NCI-H2171 (cell line): Measurements from ENCODE around the gene PPP5C.

Experiments used
- DNase-seq: peaks from one replicate; lab custom pipeline; 2025; lab: John Stamatoyannopoulos, UW

PPP5C gene

GRCh38 chr19:46337487-46337886 lies 9.4 kb upstream of the PPP5C start:
- no peak for DNase-seq

DNA sequence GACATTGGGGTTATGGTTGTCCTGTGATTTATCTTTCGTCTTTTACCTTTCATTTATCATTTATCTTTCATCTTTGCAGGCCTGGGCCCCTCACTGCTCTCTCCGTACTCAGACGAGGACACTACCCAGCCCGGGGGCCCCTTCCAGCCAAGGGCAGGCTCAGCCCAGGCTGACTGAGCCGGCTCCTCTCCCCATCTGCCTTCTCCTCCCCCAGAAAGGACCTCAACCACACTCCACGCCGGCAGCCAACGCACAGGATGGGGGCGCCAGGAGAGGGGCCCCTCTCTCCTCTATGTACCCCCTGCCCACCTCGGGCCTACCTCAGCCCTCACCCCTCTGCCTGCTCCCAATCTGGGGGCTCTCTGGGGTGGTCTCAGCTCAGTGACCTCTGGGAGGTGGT lies 7.4 kb upstream of the PPP5C start:
- DNase-seq, result no peak

- no peak for DNase-seq
These were observed 6.7 kb upstream of the PPP5C start for GRCh38 chr19:46340051-46340659.

DNA sequence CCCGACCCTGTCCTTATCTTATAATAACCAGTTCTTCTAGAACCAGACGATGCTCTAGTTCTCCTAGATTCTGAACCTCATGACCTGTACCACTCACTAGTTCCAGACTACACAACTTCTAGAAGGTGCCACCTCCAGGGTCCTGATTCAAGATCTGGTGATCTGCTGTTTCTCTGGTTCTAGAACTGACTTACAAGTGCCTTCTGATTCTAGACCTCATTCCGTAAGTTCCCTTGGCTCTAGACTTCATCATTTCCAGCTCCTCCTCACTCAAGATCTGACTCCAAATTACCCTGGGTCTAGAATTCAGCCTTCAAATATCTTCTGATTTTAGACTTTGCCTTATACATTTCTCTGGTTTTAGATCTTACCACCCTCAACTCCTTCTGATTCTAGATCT lies 5.0 kb upstream of the PPP5C start:
- no peak for DNase-seq

GRCh38 chr19:46344363-46344762 lies 2.5 kb upstream of the PPP5C start:
- DNase-seq, result no peak

- DNase-seq, result no peak
These were observed 1.7 kb upstream of the PPP5C start for GRCh38 chr19:46345157-46345556.

GRCh38 chr19:46347572-46347883 lies 641 bp downstream of the PPP5C start:
- DNase-seq, result no peak

DNA sequence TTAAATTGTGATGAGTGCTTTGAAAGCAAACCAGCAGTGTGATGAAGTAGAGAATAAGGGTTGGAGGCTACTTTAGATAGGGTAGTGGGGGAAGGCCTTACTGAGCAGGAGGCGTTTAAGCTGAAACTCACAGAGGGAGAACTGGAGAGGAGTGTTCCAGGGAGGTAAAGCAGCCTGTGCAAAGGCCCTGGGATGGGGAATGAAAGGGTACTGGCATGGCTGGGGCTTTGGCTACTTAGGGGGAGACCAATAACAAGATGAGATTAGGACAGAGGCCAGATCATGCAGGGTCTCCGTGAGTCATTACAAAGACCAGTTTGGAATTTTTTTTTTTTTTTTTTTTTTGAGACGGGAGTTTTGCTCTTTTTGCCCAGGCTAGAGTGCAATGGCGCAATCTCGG lies 1.1 kb downstream of the PPP5C start:
- no peak for DNase-seq

GRCh38 chr19:46349311-46349993 lies 2.6 kb downstream of the PPP5C start:
- no peak for DNase-seq

GRCh38 chr19:46350029-46350757 lies 3.3 kb downstream of the PPP5C start:
- DNase-seq, result no peak

GRCh38 chr19:46350758-46351159 lies 3.9 kb downstream of the PPP5C start:
- no peak for DNase-seq

DNA sequence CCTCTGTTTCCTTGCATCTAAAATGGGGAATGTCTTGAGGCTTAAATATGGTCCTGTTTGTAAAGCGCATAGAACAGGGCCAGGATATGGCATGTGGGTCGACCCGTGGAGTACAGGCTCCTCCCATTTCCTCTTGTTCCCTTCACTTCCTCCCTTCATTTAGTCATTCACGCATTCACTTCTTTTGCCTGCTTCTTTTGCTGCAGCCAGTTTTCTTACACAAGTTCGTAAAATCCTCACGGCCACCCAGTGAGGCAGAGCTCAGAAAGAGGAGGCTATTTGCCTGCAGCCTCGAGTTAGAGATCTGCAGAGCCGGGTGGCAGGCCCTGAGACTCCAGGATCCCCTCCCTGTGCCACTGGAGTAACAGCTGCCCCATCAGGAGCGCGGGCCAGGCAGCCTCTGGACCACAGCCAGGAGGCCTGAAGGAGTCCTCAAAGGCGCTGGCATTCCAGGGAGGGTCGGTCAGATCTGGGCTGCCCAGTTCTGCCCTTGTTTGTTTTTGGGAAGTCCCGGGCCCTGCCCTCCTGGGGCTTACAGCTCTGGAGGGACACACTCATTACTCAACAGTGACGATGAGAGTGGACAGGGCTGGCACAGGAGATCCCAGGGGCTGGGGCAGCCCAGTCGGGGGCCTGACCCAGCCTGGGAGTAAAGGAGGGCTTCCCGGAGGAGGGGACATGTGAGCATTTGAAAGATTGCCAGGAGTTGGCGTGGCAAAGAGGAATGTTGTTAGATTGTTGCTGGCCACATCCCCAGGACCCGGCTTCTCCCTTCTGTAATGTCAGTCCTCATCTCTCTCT lies 4.6 kb downstream of the PPP5C start:
- DNase-seq, result no peak

DNA sequence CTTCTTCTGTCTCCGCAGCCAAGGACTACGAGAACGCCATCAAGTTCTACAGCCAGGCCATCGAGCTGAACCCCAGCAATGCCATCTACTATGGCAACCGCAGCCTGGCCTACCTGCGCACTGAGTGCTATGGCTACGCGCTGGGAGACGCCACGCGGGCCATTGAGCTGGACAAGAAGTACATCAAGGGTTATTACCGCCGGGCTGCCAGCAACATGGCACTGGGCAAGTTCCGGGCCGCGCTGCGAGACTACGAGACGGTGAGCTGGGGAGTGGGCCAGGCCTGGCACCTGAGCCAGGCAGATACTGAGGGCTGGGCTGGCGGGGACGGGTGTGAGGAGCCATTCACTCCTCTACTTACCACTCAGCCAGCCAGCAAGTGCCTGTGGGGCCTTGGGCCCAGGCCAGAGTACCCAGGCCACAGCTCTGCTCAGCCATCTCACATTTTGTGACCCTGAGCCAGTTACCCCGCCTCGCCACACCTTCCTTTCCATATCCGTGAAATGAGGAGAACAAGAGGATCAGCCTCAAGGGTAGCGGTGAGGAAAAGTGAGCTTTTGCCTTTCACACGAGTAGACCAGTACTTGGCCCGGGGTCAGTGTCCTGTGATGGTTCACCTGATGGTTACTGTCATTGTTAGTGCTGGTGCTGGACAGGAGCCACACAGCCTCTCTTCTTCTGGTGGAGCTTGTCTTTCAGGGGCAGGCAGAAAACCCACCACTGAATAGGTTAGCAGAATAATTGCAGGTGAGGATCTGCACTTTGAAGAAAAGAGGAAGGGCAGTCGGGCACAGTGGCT lies 7.0 kb downstream of the PPP5C start:
- DNase-seq, result no peak

DNA sequence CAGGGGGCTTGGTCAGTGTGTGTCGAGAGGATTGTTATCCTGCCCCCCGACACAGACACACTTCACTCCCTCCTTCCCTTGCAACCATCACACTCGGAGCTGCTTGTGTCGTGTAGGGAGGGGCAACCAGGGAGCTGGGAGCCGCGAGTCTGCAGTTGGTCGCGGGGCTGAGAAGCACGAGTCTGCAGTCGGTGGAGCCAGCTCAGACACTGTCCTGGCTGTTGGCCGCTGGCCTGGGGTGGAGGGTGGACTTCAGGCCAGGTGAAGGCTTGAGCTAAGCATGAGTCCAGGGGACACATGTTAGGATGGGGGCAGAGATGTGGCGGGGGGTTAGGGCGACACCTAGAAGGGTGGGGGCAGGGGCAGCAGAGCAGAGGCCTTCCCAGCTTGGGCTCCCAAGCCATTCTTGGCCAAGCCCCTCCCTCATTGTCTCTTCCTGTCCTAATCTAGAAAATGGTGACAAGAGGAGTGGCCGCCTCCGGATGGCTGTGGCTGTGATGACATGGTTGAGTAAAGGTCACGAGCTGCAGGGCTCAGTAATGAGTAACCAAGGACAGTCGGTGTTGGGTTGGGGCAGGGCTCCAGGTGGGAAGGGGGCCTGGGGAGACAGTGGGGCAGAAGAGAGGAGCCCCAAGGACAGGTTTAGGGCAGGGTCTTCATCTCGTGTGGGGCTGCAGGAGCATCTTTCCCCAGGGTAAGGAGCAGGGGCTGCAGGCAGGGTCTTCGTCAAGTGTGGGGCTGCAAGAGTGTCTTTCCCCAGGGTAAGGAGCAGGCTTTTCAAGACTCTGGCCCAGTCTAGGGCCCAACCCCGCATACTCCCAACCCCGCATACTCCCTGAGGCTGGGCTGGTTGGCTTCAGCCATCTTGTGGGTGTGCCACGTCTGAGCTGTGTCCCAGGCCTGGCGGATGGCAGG lies 8.6 kb downstream of the PPP5C start:
- no peak for DNase-seq

- DNase-seq, result no peak
These were observed 9.5 kb downstream of the PPP5C start for GRCh38 chr19:46356149-46357055.

DNA sequence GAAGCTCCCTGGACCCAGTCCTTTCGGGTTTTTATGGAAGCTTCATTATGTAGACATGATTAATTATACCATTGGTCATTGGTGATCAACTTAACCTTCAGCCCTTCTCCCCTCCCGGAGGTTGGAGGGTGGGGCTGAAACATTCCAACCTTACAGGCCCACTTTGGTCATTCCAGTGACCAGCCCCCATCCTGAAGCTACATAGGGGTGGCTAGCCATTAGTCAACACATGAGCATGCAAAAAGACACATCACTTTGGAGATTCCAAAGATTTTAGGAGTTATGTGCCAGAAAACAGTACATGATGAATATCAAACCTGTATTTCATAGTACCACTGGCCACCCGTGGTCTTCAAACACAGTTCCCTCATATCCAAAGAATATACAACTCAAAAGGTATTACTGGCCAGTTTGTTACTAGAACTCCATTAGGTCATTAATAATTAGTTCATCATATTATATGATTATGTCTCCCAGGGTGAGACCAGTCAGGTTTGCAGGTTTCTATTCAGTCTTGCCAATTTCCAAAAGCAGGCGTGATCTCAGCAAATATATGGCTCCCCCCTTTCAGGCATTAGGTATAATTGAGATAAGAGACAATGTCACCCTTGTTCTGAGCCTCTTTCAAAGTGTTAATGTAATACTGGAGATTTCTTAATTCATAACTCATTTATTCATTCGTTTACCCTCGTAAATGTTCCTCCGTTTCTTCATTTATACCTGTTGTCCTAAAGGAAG lies 11.1 kb downstream of the PPP5C start:
- no peak for DNase-seq

GRCh38 chr19:46361915-46362314 lies 15.0 kb downstream of the PPP5C start:
- no peak for DNase-seq

DNA sequence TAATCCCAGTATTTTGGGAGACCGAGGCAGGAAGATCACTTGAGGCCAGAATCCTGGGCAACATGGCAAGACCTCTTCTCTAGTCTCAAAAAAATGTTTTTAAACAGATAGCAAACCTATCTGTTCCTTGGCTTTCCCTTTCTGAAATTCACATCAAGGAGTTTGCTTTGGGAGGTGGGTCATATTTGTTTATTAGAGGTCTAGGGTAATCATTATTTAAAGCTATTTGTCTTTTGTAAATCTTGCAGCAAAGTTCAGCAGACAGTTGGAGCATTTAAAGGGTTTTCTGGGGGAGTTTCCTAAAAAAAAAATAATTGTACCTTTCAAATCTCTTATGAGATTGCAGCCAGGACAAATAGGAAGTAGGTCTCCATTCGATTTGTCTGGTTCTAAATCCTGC lies 17.5 kb downstream of the PPP5C start:
- no peak for DNase-seq

DNA sequence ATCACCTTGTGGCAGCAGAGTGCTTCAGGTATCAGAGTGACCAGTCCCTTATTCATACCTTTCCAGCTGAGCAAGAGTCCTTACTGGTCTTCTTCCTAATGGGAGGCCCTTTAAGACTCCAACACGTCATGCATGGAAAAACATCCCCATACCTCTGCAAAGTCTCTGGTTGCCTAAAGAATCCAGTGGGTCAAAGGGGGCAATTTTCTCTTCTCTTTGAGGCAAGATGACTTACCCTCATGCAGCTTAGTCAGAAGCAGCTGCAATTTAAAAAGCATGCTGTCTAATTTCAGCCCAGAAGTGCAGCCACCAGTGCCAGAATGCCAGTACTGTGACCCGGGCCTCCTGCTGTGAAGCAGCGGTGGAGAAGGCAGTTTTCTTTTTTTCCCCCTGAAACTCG lies 18.7 kb downstream of the PPP5C start:
- DNase-seq, result peak; percentile 28
